ENCODE measurements around the gene FAM120B.

FAM120B gene

DNA sequence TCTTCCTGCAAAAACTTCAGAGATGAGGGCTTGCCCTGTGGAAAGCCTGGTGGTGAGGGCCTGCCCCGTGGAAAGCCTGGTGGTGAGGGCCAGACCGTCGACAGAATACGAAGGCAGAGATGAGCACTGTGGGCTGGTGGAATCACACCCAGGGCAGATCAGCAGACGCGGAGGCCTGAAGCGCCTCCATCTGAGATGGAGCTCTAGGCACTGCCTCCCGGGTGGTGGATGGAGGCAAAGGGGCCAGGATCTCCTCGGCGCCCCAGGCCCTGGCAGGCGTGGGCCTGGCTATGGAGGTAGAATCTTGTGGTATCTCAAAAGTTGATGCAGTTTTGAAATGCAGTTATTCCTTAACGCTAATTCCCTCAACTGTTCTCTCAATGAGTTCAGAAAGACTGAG is 141.8 kb downstream of the FAM120B start:
- DNase-seq, result no peak

DNA sequence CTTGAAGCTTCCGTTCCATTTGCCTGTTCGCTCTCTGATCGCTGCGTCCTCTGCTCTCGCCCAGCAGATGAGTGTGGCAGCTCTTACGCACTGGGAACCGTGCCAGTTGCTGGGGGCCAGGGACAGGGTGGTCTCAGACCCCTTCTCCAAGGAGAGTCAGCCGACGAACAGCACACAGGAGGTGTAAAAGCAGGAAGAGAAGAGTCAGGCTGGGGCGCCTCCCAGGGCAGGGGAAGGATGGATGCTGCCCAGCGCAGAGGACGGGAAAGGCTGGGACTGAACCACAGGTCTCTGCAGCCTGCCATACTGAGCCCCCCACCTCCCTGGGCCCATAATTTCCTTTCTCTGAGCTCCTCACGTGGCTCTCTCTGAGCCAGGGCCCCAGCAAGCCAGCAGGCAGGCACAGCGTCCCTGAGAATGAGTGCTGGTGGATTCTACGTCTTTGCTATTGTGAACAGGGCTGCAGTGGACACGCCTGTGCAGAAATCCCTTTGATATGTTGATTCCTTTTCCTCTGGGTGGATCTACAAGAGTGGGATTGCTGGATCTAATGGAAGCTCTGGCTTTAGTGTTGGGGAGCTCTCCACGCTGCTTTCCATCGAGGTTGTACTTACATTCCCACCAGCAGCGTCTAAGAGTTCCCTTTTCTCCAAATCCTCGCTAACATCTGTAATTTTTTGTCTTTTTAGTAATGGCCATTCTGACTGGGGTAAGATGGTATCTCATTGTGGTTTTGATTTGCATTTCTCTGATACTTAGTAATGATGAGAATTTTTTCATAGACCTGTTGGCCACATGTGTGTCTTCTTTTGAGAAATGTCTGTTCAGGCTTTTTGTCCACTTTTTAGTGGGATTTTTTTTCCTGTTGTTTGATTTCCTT is 142.4 kb downstream of the FAM120B start:
- no peak for DNase-seq

DNA sequence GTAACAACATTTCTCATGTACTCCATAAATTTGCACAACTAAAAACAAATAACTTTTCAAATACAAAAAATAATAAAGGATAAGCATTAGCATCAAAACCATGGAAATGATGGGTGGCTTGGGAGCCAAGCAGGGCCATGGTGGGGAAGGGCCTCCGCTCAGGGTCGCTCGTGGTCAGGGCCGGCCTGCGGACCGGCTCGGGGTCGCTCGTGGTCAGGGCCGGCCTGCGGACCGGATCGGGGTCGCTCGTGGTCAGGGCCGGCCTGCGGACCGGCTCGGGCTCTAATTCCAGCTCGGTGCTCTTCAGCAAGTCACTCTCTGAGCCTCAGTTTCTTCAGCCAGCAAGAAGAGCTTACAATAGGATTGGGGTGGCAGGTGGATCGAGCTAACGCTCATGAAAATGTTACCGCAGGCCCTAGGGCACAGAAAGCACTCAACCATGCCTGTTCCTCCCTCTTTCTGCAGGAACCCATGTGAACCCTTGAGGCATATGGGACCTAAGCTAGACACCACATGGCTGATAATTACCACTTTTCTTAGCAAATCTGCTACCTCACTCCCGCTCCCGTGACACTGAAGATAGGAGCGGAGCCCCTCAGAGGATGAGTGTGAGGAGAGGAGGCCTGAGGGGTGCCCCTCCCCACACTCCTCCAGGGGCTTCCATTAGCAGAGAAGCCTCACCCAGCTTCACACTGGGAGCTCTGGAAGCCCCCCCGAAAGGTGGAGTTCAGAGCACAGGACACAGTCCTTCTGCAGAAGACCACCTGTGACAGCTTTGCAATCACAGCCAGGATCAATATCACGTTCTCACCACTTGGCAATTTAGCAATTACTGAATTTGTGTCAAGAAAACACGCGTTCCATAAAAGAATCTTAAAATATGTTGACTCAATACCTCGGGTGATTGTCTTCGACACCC is 143.5 kb downstream of the FAM120B start:
- no peak for DNase-seq

DNA sequence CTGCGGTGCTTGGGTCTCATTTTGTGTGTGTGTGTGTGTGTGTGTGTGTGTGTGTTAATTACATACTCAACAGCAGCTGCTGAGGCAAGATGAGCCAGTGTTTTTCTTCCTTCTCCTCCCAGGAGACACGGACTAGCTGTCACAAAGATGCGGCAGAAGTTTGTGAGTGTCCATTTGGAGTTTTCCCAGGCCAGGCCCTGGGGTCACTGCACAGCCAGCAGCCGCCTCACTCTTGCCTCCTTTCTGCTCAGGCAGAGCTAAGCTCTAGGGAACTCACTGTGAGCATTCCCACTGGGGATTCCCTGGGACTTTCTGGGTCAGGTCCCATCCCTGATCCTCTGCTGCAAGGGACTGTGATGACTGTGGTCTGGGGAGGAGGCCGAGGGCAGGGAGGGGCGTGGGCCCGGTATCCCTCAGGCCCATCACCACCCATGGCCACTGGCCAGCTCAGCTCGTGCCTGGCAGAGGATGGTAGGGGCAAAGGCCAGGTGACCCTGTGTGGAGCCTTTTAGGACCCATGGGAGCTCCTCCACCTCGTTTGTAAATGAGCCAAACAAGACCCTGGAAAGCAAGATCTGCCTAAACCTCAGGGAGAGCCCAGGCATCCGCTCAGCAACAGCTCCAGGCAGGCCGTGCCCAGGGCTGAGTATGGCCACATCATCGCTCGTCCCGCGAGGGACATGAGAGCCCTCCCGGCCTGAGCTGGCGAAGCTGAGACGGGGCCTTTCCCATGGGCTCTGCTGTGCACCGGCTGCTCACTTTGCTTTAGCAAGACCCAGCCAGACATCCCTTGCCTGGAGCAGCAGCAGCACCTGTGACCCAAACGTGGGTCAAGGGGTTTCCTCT is 144.6 kb downstream of the FAM120B start:
- DNase-seq, result no peak

DNA sequence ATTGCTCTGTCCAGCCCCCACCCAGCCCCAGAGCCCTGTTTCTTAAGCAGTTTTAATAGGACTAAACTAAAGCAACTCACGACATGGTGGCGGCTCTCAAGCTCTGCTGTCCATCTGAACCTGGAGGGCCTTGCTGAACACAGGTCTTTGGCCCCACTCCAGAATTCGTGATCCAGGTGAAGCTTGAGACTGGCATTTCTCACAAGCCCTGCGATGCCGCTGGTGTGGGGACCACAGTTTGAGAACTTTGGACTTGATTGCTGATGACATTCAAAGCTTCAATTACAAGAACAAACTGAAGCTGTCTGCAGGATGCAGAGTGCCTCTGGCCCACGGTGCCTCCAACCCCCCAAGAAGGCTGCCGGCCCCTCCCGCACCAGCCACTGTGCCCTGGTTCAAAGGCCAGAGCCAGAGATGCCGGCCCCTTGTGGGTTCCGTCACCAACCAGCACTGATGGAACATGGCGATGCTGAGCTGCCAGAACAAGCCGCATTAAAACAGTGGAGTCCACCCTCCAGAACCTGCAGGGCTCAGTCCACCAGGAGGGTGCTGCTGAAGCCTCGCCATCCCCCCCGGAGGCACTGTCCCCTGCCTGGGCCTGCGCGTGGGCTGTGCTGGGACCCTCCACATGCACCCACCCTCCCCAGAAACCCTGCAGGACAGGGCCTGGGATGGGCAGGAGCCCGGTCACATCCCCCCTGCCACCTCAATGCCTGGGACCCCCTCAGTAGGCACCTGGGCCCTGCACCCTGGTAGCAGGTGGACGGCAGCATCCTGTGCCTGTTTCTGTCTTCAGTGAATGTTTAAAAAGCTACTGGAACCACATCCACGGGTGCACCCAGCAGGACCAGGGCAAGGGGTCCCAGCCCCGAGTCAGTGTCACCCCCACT is 145.4 kb downstream of the FAM120B start:
- no peak for DNase-seq

DNA sequence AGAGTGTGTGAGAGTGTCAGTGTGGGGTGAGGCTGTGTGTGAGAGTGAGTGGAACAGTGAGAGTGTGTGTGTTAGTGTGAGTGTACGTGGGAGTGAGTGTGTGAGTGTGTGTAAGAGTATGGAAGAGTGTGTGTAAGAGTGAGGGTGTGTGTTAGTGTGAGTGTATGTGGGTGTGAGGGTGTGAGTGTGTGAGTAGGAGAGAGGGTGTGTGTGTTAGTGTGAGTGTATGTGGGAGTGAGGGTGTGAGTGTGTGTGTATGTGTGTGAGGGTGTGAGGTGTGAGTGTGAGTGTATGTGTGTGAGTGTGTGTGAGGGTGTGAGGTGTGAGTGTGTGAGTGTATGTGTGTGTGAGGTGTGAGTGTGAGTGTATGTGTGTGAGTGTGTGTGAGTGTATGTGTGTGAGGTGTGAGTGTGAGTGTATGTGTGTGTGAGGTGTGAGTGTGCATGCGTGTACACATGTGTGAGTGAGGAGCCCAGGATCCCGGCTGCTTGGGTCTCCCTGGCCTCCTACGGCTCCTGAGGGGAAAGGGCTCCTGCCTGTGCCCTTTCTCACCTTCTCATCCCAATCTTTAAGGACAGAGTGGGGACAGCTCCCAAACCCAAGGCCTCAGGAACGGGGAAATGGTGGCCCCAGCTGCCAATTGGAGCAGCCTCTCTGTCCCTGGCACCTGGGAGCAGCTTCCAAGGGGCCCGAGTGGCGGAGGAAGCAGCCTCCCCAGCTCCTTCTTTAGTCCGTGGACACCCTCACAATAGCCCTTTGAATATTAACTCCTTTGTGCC is 146.4 kb downstream of the FAM120B start:
- DNase-seq, result no peak

DNA sequence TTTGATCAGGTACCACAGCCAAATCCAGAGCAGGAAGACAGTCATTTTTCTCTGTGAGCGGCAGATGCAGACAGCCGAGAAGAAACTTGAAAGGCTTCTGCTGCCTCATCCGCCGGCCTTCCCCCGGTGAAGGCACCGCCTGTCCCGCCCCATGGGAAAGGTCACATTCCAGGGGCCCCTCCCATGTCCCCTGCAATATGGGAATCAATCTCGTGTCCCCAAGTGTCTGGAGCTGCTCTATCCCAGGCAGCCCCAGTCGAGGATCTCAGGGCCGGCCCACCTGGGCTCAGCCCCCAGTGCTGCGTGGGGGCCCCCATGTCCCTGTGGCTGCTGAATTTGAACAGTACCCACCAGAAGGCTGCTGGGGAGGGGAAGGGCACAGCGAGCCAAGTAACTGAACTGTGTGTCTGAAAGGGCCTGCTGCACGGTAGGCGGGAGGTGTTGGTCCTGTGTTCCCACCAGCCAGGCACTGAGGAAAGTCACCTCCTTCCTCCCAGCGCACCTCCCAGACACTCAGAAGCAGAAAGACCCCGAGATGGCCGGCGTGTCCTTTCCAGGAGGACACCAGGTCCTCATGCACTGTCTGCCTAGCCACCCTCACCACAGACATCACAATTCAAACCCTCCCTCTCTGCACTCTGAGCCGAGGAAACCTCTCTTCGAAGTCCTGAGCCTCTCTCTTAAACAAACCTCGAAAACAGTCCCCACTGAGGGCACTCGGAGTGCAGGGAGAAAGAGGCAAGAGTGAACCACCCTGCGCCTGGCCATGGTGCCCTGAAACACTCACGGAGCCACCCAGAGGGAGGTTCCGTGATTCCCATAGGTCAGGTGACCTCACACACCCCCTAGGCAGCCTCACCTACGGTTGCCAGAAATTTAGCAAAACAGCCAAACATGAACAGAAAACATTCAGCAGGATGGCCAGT is 147.3 kb downstream of the FAM120B start:
- DNase-seq, result no peak

DNA sequence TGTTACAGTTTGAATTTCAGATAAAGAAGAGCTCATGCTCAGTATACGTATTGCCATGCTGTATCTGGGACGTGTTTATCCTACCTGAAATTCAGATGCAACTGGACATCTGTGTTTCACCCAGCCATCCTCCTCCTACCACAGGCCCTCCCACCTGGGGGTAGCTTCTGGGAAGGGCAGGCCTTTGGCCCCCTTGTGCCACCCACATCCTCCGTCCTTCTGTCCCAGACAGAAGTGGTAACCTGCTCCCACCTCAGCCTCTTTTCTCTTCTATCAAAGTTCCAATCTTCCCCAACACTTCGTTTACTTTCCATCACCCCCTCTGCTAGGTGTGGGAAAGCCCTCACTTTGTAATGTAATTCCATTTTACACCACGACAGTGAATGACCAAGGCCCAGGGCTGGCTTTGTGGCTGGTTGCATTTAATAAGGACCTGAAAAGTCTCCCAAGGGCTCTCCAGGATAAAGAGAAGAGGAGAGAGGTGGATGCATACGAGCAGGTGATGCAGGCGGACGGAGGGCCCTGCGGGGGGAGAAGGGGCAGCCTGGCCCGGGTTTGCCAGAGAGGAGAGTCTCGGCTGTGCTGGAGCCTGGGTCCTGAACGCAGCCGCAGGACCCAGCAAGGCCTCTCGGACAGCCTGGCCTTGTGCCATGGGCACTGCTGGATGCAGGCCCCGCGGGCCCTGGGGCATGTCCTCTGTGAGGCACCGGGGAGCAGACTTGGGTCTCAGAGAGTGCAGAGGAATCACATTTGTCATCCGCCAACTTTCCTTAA is 148.1 kb downstream of the FAM120B start:
- no peak for DNase-seq

DNA sequence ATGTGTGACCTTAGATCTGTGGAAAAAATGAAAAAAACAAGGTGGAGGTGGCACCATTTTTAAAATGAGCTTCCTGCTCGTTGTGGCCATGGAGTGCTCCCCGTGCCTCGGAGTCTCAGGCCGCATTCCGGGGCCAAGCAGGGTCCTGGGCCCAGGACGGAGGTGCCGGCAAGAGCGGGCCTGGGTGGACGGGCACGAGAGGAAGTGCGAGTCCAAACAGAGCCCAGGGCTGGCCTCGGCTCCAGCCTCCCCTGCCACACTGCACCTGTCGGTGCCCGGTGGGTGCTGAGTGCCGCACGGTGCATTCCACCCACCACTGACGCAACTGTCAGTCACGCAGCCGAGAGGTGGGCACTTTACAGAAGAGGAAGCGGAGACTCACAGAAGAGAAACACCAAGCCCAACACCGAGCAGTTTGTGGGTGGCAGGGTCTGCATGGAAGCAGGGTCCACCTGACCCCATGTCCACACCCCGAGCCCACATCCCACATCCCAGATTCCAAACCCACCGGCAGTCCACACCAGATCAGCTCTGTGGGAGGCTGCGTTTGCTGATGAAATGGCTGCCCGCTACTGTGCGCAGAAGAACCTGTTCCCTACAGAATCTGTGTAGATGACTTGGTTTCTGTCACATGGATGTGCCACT is 148.9 kb downstream of the FAM120B start:
- no peak for DNase-seq

DNA sequence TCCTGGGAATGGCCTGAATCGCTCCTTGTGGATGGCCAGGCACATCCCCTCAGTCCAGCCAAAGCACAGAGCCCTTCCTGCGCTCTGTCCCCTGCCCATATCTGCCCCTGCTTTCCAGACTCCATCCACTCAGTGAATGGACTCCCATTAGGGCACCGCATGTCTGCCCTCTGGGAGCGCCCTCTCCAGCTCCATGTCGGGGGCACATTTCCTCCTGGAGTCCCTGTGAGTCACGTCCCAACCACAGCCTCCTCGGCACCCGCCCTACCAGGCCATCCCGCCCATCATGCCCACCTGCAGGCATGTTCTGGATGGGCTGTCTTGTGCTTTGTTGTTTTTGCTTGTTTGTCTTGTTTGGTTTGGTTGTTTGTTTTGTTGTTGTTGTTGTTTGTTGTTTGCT is 149.8 kb downstream of the FAM120B start:
- no peak for DNase-seq

All from inflammatory macrophage treated with lipopolysaccharide for 4 hours (primary cell).